ENCODE measurements around the gene CCL1.
"Not testable (repeated sequence)": the region's sequence is repeated elsewhere in the genome, so short reads cannot be mapped to it uniquely, and the experiment has no call there.

Gene CCL1

GRCh38 chr17:34357398-34357797 is 5.6 kb downstream of the CCL1 start:
- no peak for DNase-seq

GRCh38 chr17:34356194-34356593 is 6.8 kb downstream of the CCL1 start, which contains the start of gene CCL13:
Gene CCL13, plus strand, starts transcription at chr17:34356480. Its CDS starts 47 bp downstream, at chr17:34356527.
- DNase-seq = no peak

- no peak for DNase-seq
Measured at GRCh38 chr17:34354637-34355036, 8.4 kb downstream of the CCL1 start.

GRCh38 chr17:34352191-34352590 is 10.8 kb downstream of the CCL1 start:
- DNase-seq = no peak

- no peak for DNase-seq
Measured at GRCh38 chr17:34351096-34351495, 11.9 kb downstream of the CCL1 start.

- no peak for DNase-seq
Measured at GRCh38 chr17:34349751-34350150, 13.3 kb downstream of the CCL1 start.

GRCh38 chr17:34347063-34347462 is 16.0 kb downstream of the CCL1 start:
- no peak for DNase-seq

GRCh38 chr17:34341916-34342315 is 21.1 kb downstream of the CCL1 start:
- DNase-seq = no peak

GRCh38 chr17:34339138-34339770 is 23.8 kb downstream of the CCL1 start:
- DNase-seq = no peak

GRCh38 chr17:34337701-34338100 is 25.3 kb downstream of the CCL1 start:
- DNase-seq = no peak

GRCh38 chr17:34327580-34327979 is 35.5 kb downstream of the CCL1 start:
- DNase-seq = not testable (repeated sequence)

- DNase-seq = no peak
Measured at GRCh38 chr17:34321964-34322363, 41.1 kb downstream of the CCL1 start.

- no peak for DNase-seq
Measured at GRCh38 chr17:34319039-34319483, 44.0 kb downstream of the CCL1 start, which contains the start of gene CCL8. Gene CCL8, plus strand, starts transcription at chr17:34319435. Its CDS starts 67 bp downstream, at chr17:34319502.

- no peak for DNase-seq
Measured at GRCh38 chr17:34318474-34318873, 44.6 kb downstream of the CCL1 start.

- DNase-seq = no peak
Measured at GRCh38 chr17:34314279-34314678, 48.8 kb downstream of the CCL1 start.

- DNase-seq = no peak
Measured at GRCh38 chr17:34313164-34313563, 49.9 kb downstream of the CCL1 start.

- DNase-seq = no peak
Measured at GRCh38 chr17:34312080-34312479, 51.0 kb downstream of the CCL1 start.

GRCh38 chr17:34311291-34311690 is 51.7 kb downstream of the CCL1 start:
- no peak for DNase-seq
